ENCODE results near the gene GBE1.

The GBE1 gene

GRCh38 chr3:81728766-81729544 lies 32.5 kb downstream of the GBE1 start:
- no peak for TF ChIP-seq Cebpa-rat (IDR thresholded peaks at IDR 0.05)
- Histone ChIP-seq H3K27ac (no peak overlapping the region), H4K20me1 (peaks cover 0 to 100% (median 17%) of the 10 kb centered on the region in 11 experiments; a peak in 10 of 22 replicates), H3K9ac (no peak overlapping the region), H3K36me3 (peaks cover 0 to 62% (median 30%) of the 10 kb centered on the region in 11 experiments; a peak in 18 of 22 replicates), H3K4me1 (peaks cover 24 to 64% (median 36%) of the 10 kb centered on the region in 10 experiments), H3K27me3 (no peaks in the 10 kb centered on the region), H3K4me3 (no peak overlapping the region), H3K9me3 (replicated peaks in 1 of 11) (peaks cover 0 to 14% (median 0%) of the 10 kb centered on the region in 11 experiments; a peak in 4 of 22 replicates), H3K4me2 (no peak overlapping the region)

GRCh38 chr3:81726735-81727134 lies 34.7 kb downstream of the GBE1 start:
- Histone ChIP-seq H3K27me3 (no peaks in the 10 kb centered on the region), H3K27ac (peak overlapping the region in 7 of 11 experiments; percentile 25 to 62 (median 41); a peak in 11 of 22 replicates), H3K9ac (peak overlapping the region in 1 of 11 experiments; percentile 29; a peak in 1 of 22 replicates), H3K4me1 (peaks cover 30 to 65% (median 40%) of the 10 kb centered on the region in 10 experiments), H3K36me3 (peaks cover 0 to 46% (median 24%) of the 10 kb centered on the region in 11 experiments; a peak in 16 of 22 replicates), H3K4me2 (peak overlapping the region; percentile 38 to 78 (median 55)), H4K20me1 (peaks cover 0 to 97% (median 13%) of the 10 kb centered on the region in 11 experiments; a peak in 9 of 22 replicates), H3K4me3 (0 out of 20 replicates have a peak overlapping the region, but pooled peaks of 1 of the 10 experiments have one; percentile 26), H3K9me3 (replicated peaks in 1 of 11) (peaks cover 0 to 9% (median 0%) of the 10 kb centered on the region in 11 experiments; a peak in 4 of 22 replicates)
- no peak for TF ChIP-seq Cebpa-rat (IDR thresholded peaks at IDR 0.05)

DNA sequence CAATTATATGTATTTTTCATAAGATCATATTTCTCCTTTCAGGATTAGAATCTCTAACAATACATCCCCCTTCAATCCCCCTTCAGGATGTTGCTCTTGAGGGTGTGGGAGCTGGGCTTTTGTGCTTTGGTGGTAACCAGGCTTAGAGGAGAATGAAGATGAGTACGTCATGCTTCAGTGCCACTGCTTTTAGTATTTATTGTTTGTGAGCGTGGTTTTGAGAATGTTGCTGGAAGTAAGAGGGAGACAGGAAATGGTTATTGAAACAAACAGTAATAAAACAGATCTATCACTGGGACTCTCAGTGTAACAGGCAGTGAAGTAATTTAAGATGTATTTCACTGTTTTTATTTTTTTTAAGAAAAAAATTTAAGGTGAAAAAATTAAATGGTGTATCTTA lies 35.3 kb downstream of the GBE1 start:
- Histone ChIP-seq H3K36me3 (peaks cover 0 to 40% (median 20%) of the 10 kb centered on the region in 11 experiments; a peak in 15 of 22 replicates), H4K20me1 (peaks cover 0 to 97% (median 13%) of the 10 kb centered on the region in 11 experiments; a peak in 9 of 22 replicates), H3K9ac (no peak overlapping the region; a peak in 1 of 22 replicates), H3K4me1 (peaks cover 30 to 59% (median 36%) of the 10 kb centered on the region in 10 experiments), H3K27ac (peak overlapping the region in 7 of 11 experiments; percentile 25 to 62 (median 41); a peak in 12 of 22 replicates), H3K27me3 (no peaks in the 10 kb centered on the region), H3K9me3 (replicated peaks in 1 of 11) (peaks cover 0 to 3% (median 0%) of the 10 kb centered on the region in 11 experiments; a peak in 3 of 22 replicates), H3K4me2 (peak overlapping the region; percentile 48 to 78 (median 61); a peak in 21 of 22 replicates), H3K4me3 (no peak overlapping the region)
- no peak for TF ChIP-seq Cebpa-rat (IDR thresholded peaks at IDR 0.05)

- Histone ChIP-seq H3K4me2 (peak overlapping the region; percentile 18 to 76 (median 53); a peak in 21 of 22 replicates), H3K9ac (peak overlapping the region in 8 of 11 experiments; percentile 37 to 69 (median 58); a peak in 16 of 22 replicates), H3K36me3 (peaks cover 0 to 27% (median 5%) of the 10 kb centered on the region in 11 experiments; a peak in 7 of 22 replicates), H3K9me3 (replicated peaks in 1 of 11) (no peaks in the 10 kb centered on the region), H3K4me1 (peaks cover 24 to 48% (median 34%) of the 10 kb centered on the region in 10 experiments), H4K20me1 (peaks cover 0 to 91% (median 8%) of the 10 kb centered on the region in 11 experiments; a peak in 8 of 22 replicates), H3K27me3 (no peaks in the 10 kb centered on the region), H3K4me3 (no peak overlapping the region), H3K27ac (peak overlapping the region; percentile 25 to 82 (median 67); a peak in 20 of 22 replicates)
- no peak for TF ChIP-seq Cebpa-rat (IDR thresholded peaks at IDR 0.05)
These were observed 37.6 kb downstream of the GBE1 start for GRCh38 chr3:81723732-81724313.

DNA sequence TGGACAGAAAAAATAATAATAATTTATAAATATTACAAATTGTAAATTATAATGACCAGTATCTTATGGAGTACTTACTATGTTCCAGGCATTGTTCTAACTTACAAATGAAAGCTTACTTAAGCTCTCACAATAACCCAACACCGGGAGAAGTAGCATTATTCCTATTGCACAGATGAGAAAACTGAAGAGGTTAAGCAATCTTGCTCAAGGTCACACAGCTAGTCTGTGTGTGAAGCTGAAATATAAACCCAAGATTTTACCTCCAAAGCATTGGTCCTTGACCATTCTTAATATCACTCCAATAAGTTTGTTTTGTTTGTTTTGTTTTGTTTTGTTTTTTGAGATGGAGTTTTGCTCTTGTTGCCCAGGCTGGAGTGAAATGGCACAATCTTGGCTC lies 43.1 kb downstream of the GBE1 start:
- no peak overlapping the region for H3K4me3 ChIP-seq
- H3K4me1 ChIP-seq = peaks cover 0 to 5% (median 2%) of the 10 kb centered on the region in 10 experiments; a peak in 14 of 20 replicates
- H3K27me3 ChIP-seq = no peaks in the 10 kb centered on the region
- no peak overlapping the region for H3K27ac ChIP-seq
- H4K20me1 ChIP-seq = peaks cover 0 to 87% (median 13%) of the 10 kb centered on the region in 11 experiments; a peak in 10 of 22 replicates
- no peak overlapping the region for H3K9ac ChIP-seq
- H3K9me3 ChIP-seq (replicated peaks in 1 of 11) = peaks cover 0 to 5% (median 0%) of the 10 kb centered on the region in 11 experiments; a peak in 4 of 22 replicates
- TF ChIP-seq Cebpa-rat (IDR thresholded peaks at IDR 0.05) = no peak
- peaks cover 0 to 42% (median 15%) of the 10 kb centered on the region in 11 experiments; a peak in 16 of 22 replicates for H3K36me3 ChIP-seq
- H3K4me2 ChIP-seq = no peak overlapping the region

DNA sequence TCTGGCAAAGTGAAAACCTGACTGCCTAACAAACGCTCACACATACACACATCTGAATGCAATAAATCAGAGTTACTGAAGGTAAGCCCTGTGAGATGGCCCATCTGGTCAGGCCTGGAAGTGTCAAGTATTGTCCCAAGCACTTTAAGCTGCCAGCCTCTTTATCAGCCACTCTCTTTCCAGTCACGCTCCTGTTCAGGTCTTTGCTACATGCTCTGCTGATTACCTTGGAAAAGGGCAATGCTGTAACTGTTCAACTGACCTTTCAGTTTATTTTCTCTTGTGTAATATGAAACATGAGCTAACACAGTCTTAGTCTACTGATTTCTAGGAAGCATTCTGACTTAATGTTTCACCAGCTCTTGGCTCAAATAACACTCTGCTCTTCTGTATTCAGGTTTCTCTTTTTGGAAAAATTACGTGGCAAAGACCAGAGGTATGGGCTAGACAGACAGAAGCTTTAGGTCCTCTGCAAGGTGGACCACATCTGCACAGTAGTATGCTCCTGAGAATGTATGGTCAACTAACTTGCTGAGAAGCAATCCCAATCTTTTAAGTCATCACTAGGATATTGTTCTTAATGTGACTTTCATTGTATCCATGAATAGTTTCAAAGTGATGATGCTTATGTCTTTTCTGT lies 44.5 kb downstream of the GBE1 start:
- H3K27me3 ChIP-seq = no peaks in the 10 kb centered on the region
- H3K9me3 ChIP-seq (replicated peaks in 1 of 11) = peaks cover 0 to 10% (median 5%) of the 10 kb centered on the region in 11 experiments; a peak in 7 of 22 replicates
- no peak overlapping the region for H3K4me3 ChIP-seq
- no peak overlapping the region for H3K9ac ChIP-seq
- H4K20me1 ChIP-seq = peaks cover 0 to 87% (median 13%) of the 10 kb centered on the region in 11 experiments; a peak in 10 of 22 replicates
- H3K4me2 ChIP-seq = no peak overlapping the region
- peaks cover 5 to 49% (median 21%) of the 10 kb centered on the region in 11 experiments; a peak in 21 of 22 replicates for H3K36me3 ChIP-seq
- H3K27ac ChIP-seq = no peak overlapping the region
- no peak for TF ChIP-seq Cebpa-rat (IDR thresholded peaks at IDR 0.05)
- H3K4me1 ChIP-seq = no peaks in the 10 kb centered on the region

DNA sequence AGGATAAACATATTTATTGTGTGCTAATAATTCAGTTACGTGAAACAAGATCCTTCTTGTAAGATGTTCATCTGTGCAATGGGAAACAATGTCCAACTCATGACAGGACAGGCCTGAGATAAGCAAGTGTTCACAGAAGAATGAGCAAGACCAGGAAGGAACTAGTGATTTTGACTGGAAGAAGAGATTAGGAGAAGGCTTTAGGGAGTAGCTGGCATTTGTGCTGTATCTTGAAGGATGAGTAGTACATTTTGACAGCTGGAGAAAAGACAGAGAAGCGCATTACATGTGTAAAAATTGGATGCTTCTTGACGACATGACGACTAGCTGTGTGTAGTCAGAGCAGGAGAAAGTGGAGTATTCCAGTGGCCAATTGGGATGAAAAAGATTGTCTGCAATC lies 48.4 kb downstream of the GBE1 start:
- Histone ChIP-seq H3K27ac (no peak overlapping the region), H3K27me3 (no peaks in the 10 kb centered on the region), H3K4me2 (no peak overlapping the region), H3K9ac (no peak overlapping the region), H3K4me1 (peaks cover 0 to 12% (median 5%) of the 10 kb centered on the region in 10 experiments; a peak in 9 of 20 replicates), H3K4me3 (no peak overlapping the region), H3K9me3 (replicated peaks in 1 of 11) (peaks cover 0 to 10% (median 5%) of the 10 kb centered on the region in 11 experiments; a peak in 8 of 22 replicates), H3K36me3 (peaks cover 5 to 41% (median 23%) of the 10 kb centered on the region in 11 experiments; a peak in 21 of 22 replicates), H4K20me1 (peaks cover 0 to 89% (median 20%) of the 10 kb centered on the region in 11 experiments; a peak in 10 of 22 replicates)
- TF ChIP-seq Cebpa-rat (IDR thresholded peaks at IDR 0.05) = no peak

DNA sequence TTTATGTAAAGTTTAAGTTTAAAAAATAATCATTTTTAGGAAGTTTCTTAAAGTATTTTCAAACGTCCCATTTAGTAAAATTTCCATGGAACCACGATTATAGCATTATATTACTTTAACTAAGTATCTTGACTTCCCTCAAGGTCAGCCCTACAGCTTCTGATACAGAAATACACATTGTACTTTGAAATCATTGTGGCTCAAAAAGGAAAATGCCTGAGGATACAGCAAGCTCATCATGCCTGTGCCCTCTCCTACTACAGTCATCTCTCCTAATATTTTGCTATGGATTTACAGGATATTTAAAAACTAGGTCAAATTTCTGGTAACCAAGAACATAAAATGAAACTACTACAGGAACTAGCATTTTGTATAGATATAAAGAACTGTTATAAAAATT lies 51.8 kb downstream of the GBE1 start:
- H3K4me2 ChIP-seq = no peak overlapping the region

More for the DNA sequence above, 51.8 kb downstream of the GBE1 start:
- Histone ChIP-seq H3K27me3 (no peaks in the 10 kb centered on the region), H4K20me1 (peaks cover 0 to 85% (median 23%) of the 10 kb centered on the region in 11 experiments; a peak in 12 of 22 replicates), H3K36me3 (peaks cover 8 to 51% (median 24%) of the 10 kb centered on the region in 11 experiments), H3K27ac (no peak overlapping the region), H3K4me1 (peaks cover 0 to 21% (median 11%) of the 10 kb centered on the region in 10 experiments; a peak in 13 of 20 replicates), H3K4me3 (no peak overlapping the region), H3K9me3 (replicated peaks in 1 of 11) (peaks cover 0 to 10% (median 5%) of the 10 kb centered on the region in 11 experiments; a peak in 8 of 22 replicates), H3K9ac (no peak overlapping the region)
- TF ChIP-seq Cebpa-rat (IDR thresholded peaks at IDR 0.05) = no peak
